GM23338 (cell line): ENCODE data around the gene ZNF26. TPM values are rescaled to one million over a fixed set of nuclear protein-coding genes. Genes with fewer than 3 reads are reported as not detected.
A peak's percentile ranks its signal among the peaks of the same experiment; 100 is the strongest.

Source experiments
- ATAC-seq: fragments of 200-7000 bp; cut with Tn5 transposase; 3 replicates; pipeline ENCODE4 v1.9.1; 2020
- DNase-seq: peaks from one replicate; pipeline ENCODE4 v3.0.0-alpha.2; 2015; ENCODE audit warnings: low spot score
- H2AFZ ChIP-seq: fragments of 200-600 bp; sonication (generic); 2 replicates; pipeline ENCODE4 v1.8.0; 2016; ENCODE audit warnings: antibody characterized with exemption, mild to moderate bottlenecking, moderate library complexity
- H3F3A ChIP-seq: fragments of 200-600 bp; sonication (generic); replicated peaks from 2 replicates; pipeline ENCODE4 v1.8.0; 2017; ENCODE audit warnings: antibody characterized with exemption, mixed run types, low read depth
- H3K27ac ChIP-seq: fragments of 200-600 bp; sonication (generic); 2 replicates; pipeline ENCODE4 v1.6.1; 2016; ENCODE audit warnings: low read depth
- H3K27me3 ChIP-seq: fragments of 200-600 bp; sonication (generic); 2 replicates; pipeline ENCODE4 v1.8.0; 2016; ENCODE audit warnings: mild to moderate bottlenecking, mixed run types, moderate library complexity; ENCODE audit not compliant: insufficient read depth
- H3K36me3 ChIP-seq: fragments of 200-600 bp; sonication (generic); 2 replicates; pipeline ENCODE4 v1.8.0; 2016; ENCODE audit warnings: mild to moderate bottlenecking; ENCODE audit not compliant: insufficient read depth
- H3K4me1 ChIP-seq: fragments of 200-600 bp; sonication (generic); 2 replicates; pipeline ENCODE4 v1.8.0; 2016; ENCODE audit warnings: mild to moderate bottlenecking, moderate library complexity; ENCODE audit not compliant: insufficient read depth
- H3K4me2 ChIP-seq: fragments of 200-600 bp; sonication (generic); 2 replicates; pipeline ENCODE4 v1.7.1; 2017; ENCODE audit warnings: mixed run types
- H3K4me3 ChIP-seq: fragments of 200-600 bp; sonication (generic); 2 replicates; pipeline ENCODE4 v1.6.1; 2016; ENCODE audit warnings: mixed run types
- H3K79me2 ChIP-seq: fragments of 200-600 bp; sonication (generic); replicated peaks from 2 replicates; pipeline ENCODE4 v1.8.0; 2017; ENCODE audit warnings: mild to moderate bottlenecking; ENCODE audit not compliant: insufficient read depth
- H3K9me2 ChIP-seq: fragments of 200-600 bp; sonication (generic); 2 replicates; pipeline ENCODE4 v1.8.0; 2017; ENCODE audit not compliant: insufficient read depth
- H4K20me1 ChIP-seq: fragments of 200-600 bp; sonication (generic); replicated peaks from 2 replicates; pipeline ENCODE4 v1.8.0; 2017; ENCODE audit warnings: mild to moderate bottlenecking; ENCODE audit not compliant: insufficient read depth
- H3K27ac Mint-ChIP-seq: 2 replicates; pipeline ENCODE4 v1.8.0; 2020; ENCODE audit warnings: inconsistent platforms, mild to moderate bottlenecking, moderate library complexity, mixed read lengths
- H3K27me3 Mint-ChIP-seq: 3 replicates; pipeline ENCODE4 v1.8.0; 2022; ENCODE audit warnings: low read depth, mild to moderate bottlenecking, moderate library complexity, mixed read lengths, inconsistent platforms; ENCODE audit not compliant: insufficient read depth, poor library complexity
- H3K36me3 Mint-ChIP-seq: 3 replicates; pipeline ENCODE4 v1.8.0; 2021; ENCODE audit warnings: low read depth, mild to moderate bottlenecking, inconsistent platforms, moderate library complexity, mixed read lengths
- H3K4me1 Mint-ChIP-seq: 3 replicates; pipeline ENCODE4 v1.8.0; 2020; ENCODE audit warnings: mild to moderate bottlenecking, inconsistent platforms, mixed read lengths
- H3K4me3 Mint-ChIP-seq: 3 replicates; pipeline ENCODE4 v1.8.0; 2021; ENCODE audit warnings: moderate library complexity, mild to moderate bottlenecking, inconsistent platforms, mixed read lengths
- H3K9me3 Mint-ChIP-seq: 3 replicates; pipeline ENCODE4 v1.8.0; 2020; ENCODE audit warnings: moderate library complexity, mild to moderate bottlenecking, inconsistent platforms, mixed read lengths
- ETS1 ChIP-seq: IDR thresholded peaks from 2 replicates; pipeline ENCODE4 v1.6.1; 2016; ENCODE audit warnings: antibody characterized with exemption
- EZH2phosphoT487 ChIP-seq: fragments of 200-600 bp; sonication (generic); IDR thresholded peaks from one replicate; pipeline ENCODE4 v1.8.1; 2018; ENCODE audit warnings: antibody characterized with exemption; ENCODE audit not compliant: unreplicated experiment
- JUNB ChIP-seq: IDR thresholded peaks from one replicate; pipeline ENCODE4 v1.6.1; 2016; ENCODE audit warnings: antibody characterized with exemption; ENCODE audit not compliant: unreplicated experiment
- NANOG ChIP-seq: IDR thresholded peaks from 2 replicates; pipeline ENCODE4 v1.6.1; 2016; ENCODE audit warnings: antibody characterized with exemption, borderline replicate concordance
- POLR2AphosphoS5 ChIP-seq: IDR thresholded peaks from 2 replicates; pipeline ENCODE4 v1.6.1; 2016; ENCODE audit warnings: antibody characterized with exemption, low read depth
- REST ChIP-seq: IDR thresholded peaks from one replicate; pipeline ENCODE4 v1.6.1; 2018; ENCODE audit warnings: antibody characterized with exemption; ENCODE audit not compliant: unreplicated experiment
- STAT1 ChIP-seq: IDR thresholded peaks from one replicate; pipeline ENCODE4 v1.6.1; 2016; ENCODE audit warnings: antibody characterized with exemption; ENCODE audit not compliant: unreplicated experiment
- ZNF114 ChIP-seq: fragments of 250-450 bp; sonication (Bioruptor Pico); IDR thresholded peaks from 2 replicates; pipeline ENCODE4 v1.5.0; 2020; ENCODE audit warnings: mild to moderate bottlenecking, moderate library complexity
- ZNF331 ChIP-seq: fragments of 250-450 bp; sonication (Bioruptor Pico); IDR thresholded peaks from 2 replicates; pipeline ENCODE4 v1.5.0; 2020; ENCODE audit warnings: low read depth, mild to moderate bottlenecking, moderate library complexity
- ZNF462 ChIP-seq: fragments of 250-450 bp; sonication (Bioruptor Pico); IDR thresholded peaks from 2 replicates; pipeline ENCODE4 v1.5.0; 2020; ENCODE audit warnings: mild to moderate bottlenecking, moderate library complexity
- polyA plus RNA-seq: library from polyadenylated mRNA; unstranded; fragments of >200 nt; fragmentation: Nextera tagmentation; extraction: Ambion mirVana; gene quantifications from 2 replicates; pipeline ENCODE4 v1.2.1, GENCODE V29; 2016
- total RNA-seq: library from RNA; depleted of rRNA; stranded (reverse); fragments of >200 nt; shearing (Covaris generic); gene quantifications from 2 replicates; pipeline ENCODE4 v1.2.3, GENCODE V29; 2014

ZNF26 gene
- total and polyA plus RNA-seq, 2 experiments from 2014 or later, result 4.8 to 18.9 TPM

DNA sequence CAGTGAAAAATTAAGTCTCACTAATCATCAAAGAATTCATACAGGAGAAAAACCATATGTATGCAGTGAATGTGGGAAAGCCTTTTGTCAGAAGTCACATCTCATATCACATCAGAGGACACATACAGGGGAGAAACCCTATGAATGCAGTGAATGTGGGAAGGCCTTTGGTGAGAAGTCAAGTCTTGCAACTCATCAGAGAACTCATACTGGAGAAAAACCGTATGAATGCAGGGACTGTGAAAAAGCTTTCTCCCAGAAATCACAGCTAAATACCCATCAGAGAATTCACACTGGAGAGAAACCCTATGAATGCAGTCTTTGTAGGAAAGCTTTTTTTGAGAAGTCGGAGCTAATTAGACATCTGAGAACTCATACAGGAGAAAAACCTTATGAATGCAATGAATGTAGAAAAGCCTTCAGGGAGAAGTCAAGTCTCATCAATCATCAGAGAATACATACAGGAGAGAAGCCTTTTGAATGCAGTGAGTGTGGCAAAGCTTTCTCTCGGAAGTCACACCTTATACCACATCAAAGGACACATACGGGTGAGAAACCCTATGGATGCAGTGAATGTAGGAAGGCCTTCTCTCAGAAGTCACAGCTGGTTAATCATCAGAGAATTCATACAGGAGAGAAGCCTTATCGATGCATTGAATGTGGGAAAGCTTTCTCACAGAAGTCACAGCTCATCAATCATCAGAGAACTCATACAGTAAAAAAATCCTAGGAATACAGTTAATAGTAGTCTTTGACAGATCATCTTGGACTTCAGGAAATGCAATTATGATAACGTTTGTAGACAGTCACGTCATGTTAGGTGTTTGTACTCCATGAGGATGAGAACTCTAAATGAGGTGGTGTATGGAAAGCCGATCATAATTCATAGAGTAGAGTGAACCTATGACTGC, 72.3 kb downstream of the ZNF26 start:
- Histone ChIP-seq H3K4me3 (peak overlapping the region; percentile 25), H3K27ac (no peak overlapping the region), H3K4me2 (no peak overlapping the region), H3F3A (peaks cover 30% of the 10 kb centered on the region), H4K20me1 (no peaks in the 10 kb centered on the region), H3K27me3 (no peaks in the 10 kb centered on the region), H3K79me2 (no peaks in the 10 kb centered on the region), H3K4me1 (no peaks in the 10 kb centered on the region), H2AFZ (no peak overlapping the region), H3K9me2 (no peaks in the 10 kb centered on the region), H3K36me3 (peaks cover 80% of the 10 kb centered on the region)
- H3K9me3 Mint-ChIP-seq, result peaks cover 99% of the 10 kb centered on the region
- H3K36me3 Mint-ChIP-seq, result peaks cover 94% of the 10 kb centered on the region
- no peaks in the 10 kb centered on the region for H3K4me1 Mint-ChIP-seq
- no peak overlapping the region for H3K4me3 Mint-ChIP-seq
- H3K27me3 Mint-ChIP-seq, result peaks cover 26% of the 10 kb centered on the region
- DNase-seq (peak; percentile 8), ATAC-seq (no peak)
- peak; percentile 26; the same call in 1 of the 2 replicates for TF ChIP-seq POLR2AphosphoS5
- TF ChIP-seq STAT1, result no peak
- no peak overlapping the region for H3K27ac Mint-ChIP-seq

DNA sequence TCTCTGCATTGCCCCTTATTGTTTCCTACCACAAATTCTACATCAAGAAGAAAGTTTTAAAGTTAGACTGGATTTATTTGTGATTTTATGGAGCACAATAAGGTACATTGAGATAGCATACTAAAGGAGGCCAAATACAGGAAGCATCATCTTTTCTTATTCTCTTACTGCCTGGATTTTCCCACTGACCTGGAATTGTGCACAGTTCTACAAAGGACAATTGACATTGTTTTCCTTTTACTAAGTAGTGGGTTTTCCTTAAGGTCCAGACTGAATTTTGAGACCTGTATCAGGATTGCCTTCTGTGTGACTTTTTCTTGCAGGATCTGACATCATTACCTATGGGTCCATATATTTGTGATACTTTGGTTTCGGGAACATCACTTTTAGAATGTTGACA, 75.8 kb downstream of the ZNF26 start:
- H3K4me1 ChIP-seq, result no peaks in the 10 kb centered on the region
- no peaks in the 10 kb centered on the region for H4K20me1 ChIP-seq
- no peaks in the 10 kb centered on the region for H3K9me2 ChIP-seq
- no peak overlapping the region; the same call in 1 of the 2 replicates for H3K4me3 ChIP-seq
- peaks cover 46% of the 10 kb centered on the region for H3K36me3 ChIP-seq
- Mint-ChIP-seq H3K36me3 (peaks cover 86% of the 10 kb centered on the region), H3K9me3 (peaks cover 100% of the 10 kb centered on the region), H3K4me3 (no peak overlapping the region), H3K27ac (no peak overlapping the region), H3K27me3 (peaks cover 23% of the 10 kb centered on the region), H3K4me1 (no peaks in the 10 kb centered on the region)
- no peak for DNase-seq
- no peak for ATAC-seq
- peaks cover 23% of the 10 kb centered on the region for H3F3A ChIP-seq
- no peak overlapping the region for H3K4me2 ChIP-seq
- H3K79me2 ChIP-seq, result no peaks in the 10 kb centered on the region
- no peaks in the 10 kb centered on the region for H3K27me3 ChIP-seq
- no peak overlapping the region for H3K27ac ChIP-seq
- H2AFZ ChIP-seq, result no peak overlapping the region
- TF ChIP-seq NANOG (no peak), ETS1 (no peak), ZNF114 (CRISPR knock-in tag) (no peak), REST (no peak), STAT1 (no peak), ZNF462 (no peak), EZH2phosphoT487 (no peak), JUNB (no peak), ZNF331 (CRISPR knock-in tag) (no peak)
